A549 treated with RU486 at 1 μM for 4 hours (cell line): ENCODE measurements around the gene MEX3C. TPM values are rescaled to one million over a fixed set of nuclear protein-coding genes. Genes with fewer than 3 reads are reported as not detected.

ENCODE experiments used
- total RNA-seq: library from RNA; stranded (reverse); fragments of 200-300 nt; extraction: Qiagen RNA extraction; gene quantifications from 5 replicates; pipeline ENCODE4 v1.2.3, GENCODE V29; 2022; ENCODE audit warnings: low read depth

Gene MEX3C
- 15.9 to 24.5 TPM (median 20.4 TPM) in 5 replicates for total RNA-seq

DNA sequence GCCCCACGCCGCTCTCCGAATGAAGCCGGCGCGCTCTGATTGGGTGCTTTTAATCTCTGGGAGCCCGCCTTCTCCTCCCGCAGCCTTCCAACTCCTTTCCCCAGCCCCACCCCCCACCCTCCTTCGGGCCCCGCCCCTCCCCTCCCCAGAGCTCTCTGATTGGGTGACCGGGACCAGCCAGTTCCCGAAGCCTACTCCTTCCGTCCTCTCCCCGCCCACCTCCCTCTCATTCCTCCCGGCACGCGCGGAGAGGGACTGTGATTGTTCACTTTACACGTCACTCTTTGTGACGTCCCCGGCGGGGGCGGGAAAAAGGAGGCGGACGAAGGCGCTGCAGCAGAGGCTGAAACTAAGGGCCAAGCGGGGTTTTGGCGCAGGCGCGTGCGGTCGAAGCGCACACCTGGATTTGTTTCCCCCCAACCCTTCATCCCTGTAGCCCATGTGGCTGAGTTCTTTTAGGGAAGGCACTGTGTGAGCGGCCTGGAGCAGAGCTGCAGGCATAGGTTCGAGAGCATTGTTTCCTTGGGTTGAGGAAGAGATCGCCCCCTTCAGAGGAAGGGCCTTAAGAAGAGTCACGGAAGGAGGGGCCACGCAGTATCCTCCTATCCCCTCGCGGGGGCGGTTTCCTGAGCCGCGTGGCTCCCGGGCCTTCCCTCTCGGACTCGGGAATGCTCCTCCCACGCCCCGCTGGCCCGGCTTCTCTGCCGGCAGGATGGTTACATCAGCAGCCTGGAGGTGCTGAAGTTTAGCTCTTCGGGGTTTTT lies at the start of gene MEX3C:
MEX3C (minus strand) TSS at position 21 of the 764 bp plus-strand sequence. CDS start 361 bp downstream, outside the sequence.

Other genes starting within 250 kb of the MEX3C start
- gene ELAC1, start 229.6 kb downstream of the MEX3C start, total RNA-seq, result 4.5 to 5.0 TPM (median 4.9 TPM) in 5 replicates
- gene SMAD4, start 167.5 kb downstream of the MEX3C start, total RNA-seq, result 39.6 to 63.0 TPM (median 55.2 TPM) in 5 replicates